RPMI7951 (cell line): Measurements from ENCODE around the gene TGFB3. TPM values are rescaled to one million over a fixed set of nuclear protein-coding genes. Genes with fewer than 3 reads are reported as not detected.
A peak's percentile ranks its signal among the peaks of the same experiment; 100 is the strongest.

Experiments used
- DNase-seq: peaks from one replicate; pipeline ENCODE4 v3.0.0-alpha.2; 2012; ENCODE audit warnings: low read depth
- total RNA-seq: library from RNA; depleted of rRNA; stranded (reverse); fragments of >200 nt; shearing (Covaris generic); gene quantifications from 2 replicates; pipeline ENCODE4 v1.2.3, GENCODE V29; 2014

TGFB3 gene
- total RNA-seq, 1 experiment from 2014 or later: 3.6 TPM

DNA sequence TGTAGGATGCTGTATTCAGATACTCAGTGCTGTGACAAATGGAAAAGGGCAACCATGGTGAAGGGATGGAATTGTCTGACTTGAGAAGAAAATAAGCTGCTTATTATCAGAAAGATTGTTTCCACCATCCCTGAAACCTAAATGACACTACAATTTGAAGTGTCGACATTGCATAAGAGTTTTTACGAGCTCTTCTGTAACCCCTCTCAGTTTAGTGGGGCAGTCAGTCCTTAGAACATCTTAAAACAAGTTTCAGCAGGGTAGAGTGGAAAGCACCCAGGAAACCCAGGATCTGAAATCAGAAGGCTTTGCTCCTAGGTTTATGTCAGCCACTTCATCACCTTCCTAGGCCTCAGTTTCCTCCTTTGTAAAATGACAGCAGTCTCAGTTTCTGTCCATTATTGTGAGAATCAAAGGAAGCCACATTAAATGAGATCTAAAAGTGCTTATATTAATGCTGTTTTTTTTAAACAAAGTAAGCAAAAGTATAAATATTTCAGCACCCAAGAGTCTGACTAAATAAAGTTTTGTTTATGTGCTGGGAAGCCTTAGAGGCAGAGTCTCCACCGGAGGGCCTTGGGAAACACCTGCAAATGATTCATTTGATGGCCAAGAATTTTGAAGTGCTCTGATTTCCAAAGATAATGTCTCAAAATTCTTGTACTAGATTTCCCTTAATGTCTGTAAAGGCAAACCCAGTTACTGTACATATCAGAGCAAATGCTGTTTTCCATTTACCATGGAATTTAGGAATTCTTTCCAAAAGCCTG, 5.6 kb upstream of the TGFB3 start:
- no peak for DNase-seq

DNA sequence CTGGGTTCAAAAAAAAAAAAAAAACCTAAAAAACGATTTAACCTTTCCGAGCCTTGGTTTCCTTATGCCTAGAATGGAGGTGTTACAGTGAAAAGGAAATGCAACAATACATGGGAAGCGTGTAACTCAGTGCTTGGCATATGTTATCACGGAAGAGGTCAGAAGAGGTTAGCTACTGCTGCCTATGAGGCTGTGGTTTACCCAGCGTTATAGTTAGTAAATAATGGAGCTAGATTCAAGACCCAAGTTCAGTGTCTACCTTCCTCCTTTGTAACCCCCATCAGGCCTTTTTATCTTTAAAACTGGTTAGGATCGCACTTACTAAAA, 4.6 kb upstream of the TGFB3 start:
- DNase-seq: no peak

DNA sequence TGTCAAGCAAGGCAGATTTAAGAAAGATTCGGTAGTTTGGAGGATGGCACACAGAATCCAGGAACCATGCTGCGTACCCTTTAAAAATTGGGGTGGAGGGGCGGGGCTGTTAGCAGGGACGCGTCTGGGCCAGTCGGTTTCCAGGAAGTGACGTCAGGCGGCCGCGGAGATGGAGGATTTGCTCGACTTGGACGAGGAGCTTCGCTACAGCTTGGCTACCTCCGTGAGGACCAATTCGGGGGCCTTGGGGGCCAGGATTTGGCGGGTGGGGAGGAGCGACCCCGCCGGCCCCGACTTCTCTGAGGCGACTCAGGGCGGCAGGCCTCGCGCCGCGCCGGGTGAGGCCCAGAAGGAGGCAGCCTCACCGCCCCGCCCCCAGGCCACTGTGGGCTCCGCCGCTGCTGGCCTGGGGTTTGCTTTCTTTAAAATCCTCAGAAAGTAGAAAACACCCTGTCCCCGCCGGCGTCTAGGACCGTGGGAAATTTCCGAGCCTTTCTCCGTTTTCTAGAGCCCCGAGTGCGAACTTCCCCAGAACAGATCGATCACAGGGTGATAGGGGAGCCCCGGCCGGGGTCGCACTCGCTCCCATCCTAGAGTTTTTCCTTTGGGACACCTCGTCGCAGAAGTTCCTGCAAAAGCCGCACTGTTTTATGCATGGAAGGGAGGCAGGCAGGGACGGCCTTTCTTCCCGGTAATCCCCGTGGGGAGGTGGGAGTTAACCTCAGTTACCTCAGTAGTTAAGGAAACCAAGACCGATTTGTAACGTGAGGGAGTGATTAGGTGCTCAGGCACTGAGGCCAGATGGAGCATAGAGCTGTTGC, 4.0 kb upstream of the TGFB3 start, which contains the start of gene IFT43:
Gene IFT43 (plus strand): TSS at position 146 of the 821 bp plus-strand sequence. CDS start 24 bp downstream, at position 170.
- peak; percentile 69 for DNase-seq

DNA sequence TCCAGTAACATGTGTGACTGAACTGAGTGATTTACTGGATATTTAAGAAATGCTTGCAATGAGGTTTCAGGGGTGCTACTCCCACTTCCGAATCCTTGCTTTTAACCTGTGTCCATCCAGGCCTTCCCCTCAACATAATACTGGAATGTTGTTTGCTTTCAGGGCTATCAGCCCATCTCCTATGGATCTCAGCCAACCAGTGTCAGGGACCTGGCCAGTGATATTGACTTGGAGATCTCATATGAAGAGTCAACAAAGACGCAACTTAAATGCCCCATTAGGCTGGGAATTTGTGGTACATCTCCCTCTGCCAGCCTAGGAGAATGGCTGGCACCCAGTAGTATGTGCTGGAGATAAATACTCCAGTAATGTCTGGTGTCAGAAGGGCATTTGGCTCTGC, 2.9 kb upstream of the TGFB3 start:
- no peak for DNase-seq

DNA sequence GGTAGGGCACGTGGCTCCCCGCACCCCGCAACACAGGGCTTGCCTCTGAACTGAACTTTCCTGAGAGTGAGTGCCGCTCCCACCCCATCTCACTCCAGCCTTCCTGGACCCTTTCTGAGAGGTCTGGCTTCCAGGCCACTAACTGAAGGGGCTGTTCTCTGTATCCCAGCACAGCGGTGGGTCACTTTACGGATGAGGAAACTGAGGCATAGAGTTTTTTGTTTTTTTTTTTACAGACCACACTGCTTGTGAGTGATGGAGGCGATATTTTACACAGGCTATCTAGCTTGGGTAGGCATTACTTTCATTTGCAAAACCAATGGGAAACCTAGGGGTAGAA, 1.2 kb upstream of the TGFB3 start:
- no peak for DNase-seq

DNA sequence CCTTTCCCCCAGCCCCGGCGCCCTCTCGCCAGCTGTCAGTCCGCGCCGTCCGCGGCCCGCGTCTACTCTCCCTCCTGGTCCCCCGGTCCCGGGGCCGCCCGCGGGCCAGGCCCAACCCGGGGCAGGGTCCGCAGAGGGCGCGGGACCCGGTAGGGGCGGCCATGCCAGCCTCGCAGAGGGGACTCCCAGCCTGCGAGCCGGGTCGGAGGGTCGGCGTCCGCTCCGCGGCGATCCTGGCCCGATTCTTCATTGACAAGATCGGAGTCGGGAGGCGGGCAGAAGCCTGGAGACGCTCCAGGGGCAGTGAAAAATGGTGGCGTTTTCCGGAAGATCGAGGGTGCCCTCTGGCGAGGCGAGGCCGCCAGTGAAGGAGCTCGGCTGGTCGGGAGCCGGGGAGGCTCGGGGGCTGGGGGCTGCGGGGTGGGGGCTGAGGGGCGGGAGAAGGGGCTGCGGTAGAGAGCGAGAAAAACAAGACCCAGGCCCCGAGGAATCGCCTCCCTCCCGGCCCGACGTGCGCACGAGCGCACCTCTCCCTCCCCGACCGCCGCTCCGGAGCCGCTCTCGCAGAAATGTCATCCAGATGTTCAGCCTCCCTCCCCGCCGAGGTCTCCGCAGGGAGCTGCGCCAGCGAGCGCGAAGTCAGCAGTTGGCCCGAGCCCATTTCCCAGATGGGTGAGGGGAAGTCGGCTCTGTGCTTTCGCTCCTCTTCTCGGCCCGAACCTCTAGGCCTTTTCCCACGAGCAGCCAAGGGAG, 647 bp upstream of the TGFB3 start:
- peak; percentile 72 for DNase-seq

DNA sequence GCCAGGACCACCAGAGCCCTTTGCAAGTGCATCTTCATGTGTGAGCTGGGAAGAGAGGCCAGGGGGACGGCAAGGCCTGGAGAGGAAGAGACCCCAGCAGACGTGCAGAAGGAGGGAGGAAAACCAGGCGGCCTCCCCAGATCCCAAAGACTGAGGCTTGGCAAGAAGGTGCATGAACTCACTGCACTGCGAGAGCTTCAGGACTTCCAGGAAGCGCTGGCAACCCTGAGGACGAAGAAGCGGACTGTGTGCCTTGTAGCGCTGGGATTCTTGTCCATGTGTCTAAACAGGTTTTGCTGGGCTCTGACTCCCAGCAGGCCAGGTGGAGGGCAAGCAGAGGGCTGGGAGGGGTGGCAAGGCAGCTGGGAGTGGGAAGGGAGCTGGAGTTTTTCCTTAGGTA, 939 bp downstream of the TGFB3 start:
- no peak for DNase-seq

DNA sequence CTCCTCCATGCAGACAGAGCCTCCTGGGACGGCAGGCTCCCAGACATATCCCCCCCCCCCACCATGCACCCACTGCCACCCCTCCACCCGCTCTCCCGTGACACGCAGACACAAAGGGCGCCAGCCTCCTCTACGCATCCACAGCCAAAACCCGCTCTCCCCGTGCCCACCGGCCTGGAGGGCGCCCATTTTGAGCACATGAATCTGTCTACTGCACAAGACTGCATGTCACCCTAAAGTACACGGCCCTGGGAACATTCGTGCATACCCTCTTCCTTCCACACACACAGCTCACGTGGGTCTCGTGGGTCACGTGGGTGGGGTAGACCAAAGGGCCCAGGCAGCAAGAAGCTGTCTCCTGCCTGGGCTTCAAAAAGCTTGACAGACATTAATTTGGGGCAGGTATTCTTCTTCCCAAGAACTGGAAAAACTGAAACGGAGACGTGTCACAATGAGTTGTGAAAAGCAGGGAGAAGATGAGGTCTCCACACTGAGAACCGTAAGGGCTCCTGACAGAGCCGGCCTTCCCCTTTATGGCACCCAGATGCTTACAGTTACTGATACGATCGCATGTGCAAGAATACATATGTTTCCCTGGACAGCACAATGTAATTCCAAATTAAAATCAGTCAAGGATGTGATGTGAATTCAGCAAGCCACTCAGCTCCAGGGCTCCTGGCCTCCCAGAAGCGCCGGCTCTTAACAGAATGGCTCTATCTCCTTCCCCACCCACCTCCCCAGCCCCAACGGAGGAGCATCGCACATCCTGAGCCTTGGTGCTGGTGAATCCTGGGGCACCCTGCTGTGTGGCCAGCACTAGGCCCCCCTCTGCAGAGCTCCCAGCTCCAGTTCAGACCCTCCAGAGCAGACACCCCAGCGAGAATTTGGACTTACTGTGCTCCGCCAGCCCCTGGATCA, 1.9 kb downstream of the TGFB3 start:
- no peak for DNase-seq

DNA sequence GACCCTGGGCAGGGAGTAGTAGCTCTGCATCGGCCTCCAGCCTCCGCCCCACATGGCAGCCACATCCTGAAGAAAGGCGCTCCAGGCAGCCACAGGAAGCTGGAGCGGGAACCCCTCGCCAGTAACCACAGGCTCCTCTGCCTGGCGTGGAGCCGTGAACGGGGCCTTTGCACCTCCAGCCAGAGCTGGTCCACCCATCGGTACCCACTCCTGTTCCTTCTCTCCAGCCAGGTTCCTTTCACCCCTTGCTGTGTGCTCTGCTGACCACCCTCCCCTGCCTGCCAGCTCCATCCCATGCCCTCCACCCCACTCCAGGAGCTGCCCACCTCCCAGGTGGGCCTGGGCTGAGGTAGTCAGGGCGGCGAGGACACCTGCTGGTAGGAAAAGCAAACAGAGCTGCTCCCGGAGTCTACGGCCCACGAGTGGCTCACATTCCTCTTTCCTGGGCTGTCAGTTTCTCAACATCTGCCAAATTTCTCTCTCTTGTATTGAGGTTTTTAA, 2.7 kb downstream of the TGFB3 start:
- DNase-seq: peak; percentile 25

DNA sequence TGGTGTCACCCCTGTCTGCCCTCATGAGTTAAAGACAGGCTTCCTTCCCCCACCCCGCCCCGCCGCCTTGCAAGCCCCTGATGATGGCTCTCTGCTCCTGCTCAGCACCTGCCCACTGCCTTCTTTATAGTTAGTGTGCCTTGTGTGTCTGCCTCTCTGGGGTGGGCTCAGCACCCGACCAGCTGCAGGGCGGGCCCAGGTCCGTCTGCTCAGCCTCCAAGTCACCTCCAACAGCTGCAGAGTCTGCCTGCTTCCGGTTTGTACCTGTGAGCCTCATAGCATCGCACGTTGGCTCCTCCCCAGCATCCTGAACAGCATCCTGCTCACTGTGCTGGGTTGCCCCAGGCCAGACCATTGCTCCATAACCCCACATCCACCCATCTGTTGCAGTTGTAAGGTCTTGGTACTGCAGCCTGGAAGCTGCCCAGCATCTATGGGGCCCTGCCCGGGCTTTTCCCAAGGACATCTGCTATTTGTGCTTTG, 3.5 kb downstream of the TGFB3 start:
- DNase-seq: peak; percentile 33

DNA sequence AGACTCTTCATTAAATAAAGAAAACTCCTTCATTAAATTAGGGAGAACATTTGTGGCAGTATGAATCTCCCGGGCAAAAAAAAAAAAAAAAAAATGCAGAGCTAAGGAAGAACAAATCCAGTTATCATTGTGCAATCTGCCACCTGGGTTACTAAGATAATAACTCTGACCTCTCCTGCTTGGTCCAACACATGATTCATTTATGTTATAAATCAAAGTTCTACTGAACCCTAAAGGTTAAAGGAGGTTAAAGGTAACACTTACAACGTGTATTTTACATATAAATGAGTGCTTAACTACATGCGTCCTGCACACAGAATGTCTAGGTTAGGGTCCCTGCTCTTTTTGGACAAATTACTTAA, 4.2 kb downstream of the TGFB3 start:
- no peak for DNase-seq

DNA sequence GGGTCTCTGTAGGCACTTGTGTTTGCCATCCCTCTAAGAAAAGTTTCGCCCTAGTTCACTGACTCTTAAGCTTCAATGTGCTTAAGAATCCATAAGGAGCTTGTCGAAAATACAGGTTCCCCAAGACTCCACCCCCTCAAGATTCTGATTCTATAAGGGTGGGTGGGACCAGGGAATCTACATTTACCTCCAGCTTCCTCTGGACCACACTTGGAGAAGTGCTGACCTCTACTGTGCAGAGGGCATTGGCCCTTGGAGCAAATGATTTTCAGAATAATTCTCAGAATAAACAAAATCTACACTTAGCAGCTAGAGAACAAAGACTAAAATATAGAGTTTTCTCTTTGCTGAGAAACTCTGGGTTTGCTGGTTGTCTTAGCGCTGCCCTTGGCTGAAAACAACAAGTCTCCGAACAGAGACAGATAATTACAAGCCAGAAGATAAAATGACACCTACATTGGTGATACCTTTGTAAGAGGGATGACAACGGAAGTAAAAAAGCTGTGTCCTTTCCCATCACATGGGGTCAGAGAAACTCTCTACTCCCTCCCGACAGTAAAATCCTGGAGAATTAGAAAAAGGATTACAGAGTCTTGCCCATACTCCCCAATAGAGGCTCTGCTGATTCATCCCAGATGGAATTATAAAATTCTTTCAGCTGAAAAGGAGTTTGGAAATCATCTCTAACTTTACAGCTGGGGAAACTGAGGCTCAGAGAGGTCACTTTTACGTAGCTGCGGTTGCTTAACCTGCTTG, 4.8 kb downstream of the TGFB3 start:
- no peak for DNase-seq

DNA sequence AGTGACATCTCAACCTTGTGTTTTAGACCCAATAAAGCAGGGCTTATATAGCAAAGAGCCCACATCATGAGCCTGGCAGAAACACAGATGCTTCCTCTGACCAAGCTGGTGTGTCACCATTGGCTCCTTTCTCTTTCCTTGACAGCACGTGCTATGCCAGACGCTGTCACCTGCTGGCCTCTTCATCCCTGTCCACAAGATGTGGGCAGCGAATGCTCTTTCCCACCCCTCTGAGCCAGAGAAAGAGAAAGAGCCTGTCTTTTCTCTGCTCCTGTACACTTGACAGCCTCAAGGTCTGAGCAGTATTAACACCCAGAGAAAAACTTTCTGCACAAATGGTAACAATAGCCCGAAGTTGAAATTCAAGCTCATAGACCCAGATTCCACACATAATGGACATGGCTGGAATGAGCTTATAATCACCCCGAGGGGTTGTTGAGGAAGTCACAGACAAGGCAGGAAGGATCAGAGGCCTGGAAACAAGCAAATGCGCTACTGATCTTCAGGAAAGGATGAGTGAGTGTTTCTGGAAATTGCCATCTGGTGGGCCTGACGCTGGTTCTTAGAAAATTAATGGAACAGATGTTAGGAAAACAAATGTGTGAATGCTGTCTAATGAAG, 8.9 kb downstream of the TGFB3 start:
- DNase-seq: no peak

DNA sequence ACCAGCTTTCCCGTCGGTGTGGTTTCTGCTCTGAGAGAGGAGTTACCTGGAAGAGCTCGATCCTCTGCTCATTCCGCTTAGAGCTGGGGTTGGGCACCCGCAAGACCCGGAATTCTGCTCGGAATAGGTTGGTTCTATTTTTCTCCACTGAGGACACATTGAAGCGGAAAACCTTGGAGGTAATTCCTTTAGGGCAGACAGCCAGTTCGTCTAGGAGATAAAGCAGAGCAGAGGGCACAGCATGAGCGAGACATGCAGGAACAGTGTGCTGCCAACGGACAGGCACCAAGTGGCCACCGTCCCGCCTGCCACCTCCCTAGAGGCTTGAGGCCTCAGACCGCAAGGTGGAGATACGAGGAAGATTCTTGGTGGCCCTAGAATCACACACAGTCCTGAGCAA, 10.3 kb downstream of the TGFB3 start:
- DNase-seq: no peak

DNA sequence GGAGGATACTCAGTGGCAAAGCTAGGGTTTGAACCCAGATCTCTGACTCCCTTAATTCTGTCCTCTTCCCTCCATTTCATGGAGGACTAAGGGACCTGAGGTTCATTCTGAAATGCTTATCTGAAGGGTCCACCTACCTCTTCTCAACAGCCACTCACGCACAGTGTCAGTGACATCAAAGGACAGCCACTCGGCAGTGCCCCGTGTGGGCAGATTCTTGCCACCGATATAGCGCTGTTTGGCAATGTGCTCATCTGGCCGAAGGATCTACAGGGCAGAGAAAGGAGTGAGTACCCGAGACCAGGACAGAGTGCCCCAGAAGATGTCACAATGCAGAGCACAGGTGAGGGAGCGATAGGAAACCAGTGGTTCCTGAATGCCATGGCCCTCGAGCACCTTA, 10.8 kb downstream of the TGFB3 start:
- no peak for DNase-seq

DNA sequence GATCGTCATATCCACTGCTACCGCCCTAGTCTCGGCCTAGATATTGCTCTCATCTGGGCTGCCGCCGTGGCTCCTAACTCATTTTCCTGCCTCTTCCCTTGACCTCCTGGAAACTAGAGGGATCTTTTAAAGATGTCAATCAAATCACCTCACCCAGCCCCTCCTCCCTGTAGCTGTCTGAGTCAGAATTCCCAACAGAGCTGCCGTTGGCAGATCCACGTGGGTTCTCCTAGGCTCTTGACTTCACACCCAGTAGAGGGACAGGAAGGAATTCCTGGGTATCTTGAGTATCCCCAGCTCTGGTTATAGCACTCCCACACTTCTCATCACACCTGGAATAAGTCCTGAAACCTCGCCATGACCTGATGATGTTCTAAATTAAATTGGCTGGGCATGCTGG, 11.9 kb downstream of the TGFB3 start:
- DNase-seq: no peak

DNA sequence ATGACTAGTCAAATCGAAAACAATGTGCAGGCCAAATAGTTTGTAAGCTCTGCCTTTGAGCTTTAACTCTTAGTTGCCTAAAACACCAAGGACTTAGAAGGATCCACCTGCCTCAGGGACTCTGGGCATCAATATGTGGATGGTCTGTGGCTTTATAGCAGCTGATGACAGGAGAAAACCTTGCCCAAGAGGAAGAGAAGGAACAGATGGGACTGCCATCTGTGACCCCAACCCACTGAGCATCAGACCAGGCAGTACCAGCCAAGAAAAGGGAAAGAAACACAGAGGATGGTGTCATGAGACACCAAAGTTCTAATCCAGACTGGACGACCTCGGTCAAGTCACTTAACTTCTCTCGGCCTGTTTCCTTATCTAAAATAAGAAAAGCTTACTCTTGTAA, 12.7 kb downstream of the TGFB3 start:
- no peak for DNase-seq

DNA sequence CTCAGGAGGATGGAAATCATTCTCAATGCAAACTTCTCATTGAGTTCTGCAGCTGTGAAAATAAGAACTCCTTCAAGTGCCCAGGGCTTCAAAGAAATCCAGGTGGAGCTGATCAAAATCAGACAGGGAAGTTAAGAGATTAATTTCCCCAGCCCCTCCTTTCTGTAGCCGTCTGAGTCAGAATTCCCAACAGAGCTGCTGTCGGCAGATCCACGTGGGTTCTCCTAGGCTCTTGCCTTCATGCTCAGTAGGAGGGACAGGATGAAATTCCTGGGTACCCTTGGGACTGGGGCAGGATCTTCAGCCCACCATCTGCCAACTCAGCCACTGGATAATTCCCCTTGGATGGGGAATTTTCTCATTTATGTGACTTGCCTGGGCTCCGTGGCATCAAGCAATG, 13.3 kb downstream of the TGFB3 start:
- no peak for DNase-seq

DNA sequence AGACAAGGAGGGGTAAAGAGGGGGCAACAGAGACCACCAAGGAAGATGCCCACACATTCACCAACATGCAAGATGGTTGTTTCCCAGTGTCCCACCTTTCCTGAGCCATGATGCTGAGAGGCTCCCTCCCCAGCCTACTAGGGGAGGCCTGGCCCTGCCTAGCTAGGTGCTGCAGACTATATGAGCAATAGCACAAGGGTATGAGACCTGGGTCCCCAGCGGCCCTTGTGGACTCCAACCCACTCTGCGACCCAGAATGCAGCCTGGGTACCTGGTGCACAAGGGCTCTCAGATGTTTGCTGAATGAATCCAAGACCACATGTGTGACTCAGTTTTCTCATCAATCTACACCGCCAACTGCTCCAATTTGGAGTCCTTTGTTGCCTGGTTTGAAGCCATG, 13.9 kb downstream of the TGFB3 start:
- no peak for DNase-seq

DNA sequence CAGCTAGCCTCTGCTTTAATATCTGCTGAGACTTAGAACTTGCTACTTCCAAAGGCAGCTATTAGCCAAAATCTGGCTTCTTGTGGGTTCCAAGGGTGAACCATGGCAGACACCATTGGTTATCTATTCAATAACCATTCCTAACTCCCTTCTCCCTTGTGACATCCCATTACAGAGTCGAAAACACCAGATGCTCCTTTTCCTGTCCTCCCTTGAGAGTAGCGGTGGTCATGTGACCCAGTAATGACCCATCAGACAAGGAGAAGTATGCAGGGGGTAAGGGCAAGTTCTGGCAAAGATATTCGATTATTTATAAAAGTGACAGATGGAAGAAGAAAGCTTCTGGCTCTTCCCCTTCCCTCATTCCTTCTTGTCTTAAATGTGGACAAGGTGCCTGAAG, 20.1 kb downstream of the TGFB3 start:
- DNase-seq: no peak
